ENCODE measurements around the gene MSGN1. TPM values are rescaled to one million over a fixed set of nuclear protein-coding genes. Genes with fewer than 3 reads are reported as not detected.

Gene MSGN1
- total RNA-seq, 4 donors from 2014 or later, result not detected

GRCh38 chr2:17867133-17867532 is 50.9 kb downstream of the MSGN1 start:
- Histone ChIP-seq H3K9me3 (no peaks in the 10 kb centered on the region), H3K4me1 (peaks cover 0 to 10% (median 0%) of the 10 kb centered on the region in 3 donors), H3K27me3 (peaks cover 0 to 8% (median 0%) of the 10 kb centered on the region in 4 donors), H3K4me3 (no peak overlapping the region), H3K27ac (no peak overlapping the region), H3K36me3 (no peaks in the 10 kb centered on the region)
- no peak for DNase-seq
- TF ChIP-seq CTCF (IDR thresholded peaks at IDR 0.05), result no peak
- no peak for TF ChIP-seq POLR2A (IDR thresholded peaks at IDR 0.05)
- intact Hi-C loops (cut with DNase I), result no loop called here
- 58 to 67% methylated on average over 2 of the region's 2 CpGs for WGBS, 2 donors

Other genes starting within 250 kb of the MSGN1 start
- gene SMC6, start 62.6 kb upstream of the MSGN1 start, total RNA-seq, result 10 to 100 TPM; 25.3 to 40.4 (median 31.7) TPM
- gene GEN1, start 62.3 kb upstream of the MSGN1 start, total RNA-seq, result 10 to 100 TPM; 10.2 to 23.4 (median 18.9) TPM
- gene KCNS3, start 62.2 kb downstream of the MSGN1 start, total RNA-seq, result 10 to 100 TPM in 3 of 4 donors, 1 to 10 TPM in 1; 8.6 to 33.5 (median 21.5) TPM

All from esophagus squamous epithelium (tissue), 5 donors.